ENCODE measurements around the gene C6orf47.

DNA sequence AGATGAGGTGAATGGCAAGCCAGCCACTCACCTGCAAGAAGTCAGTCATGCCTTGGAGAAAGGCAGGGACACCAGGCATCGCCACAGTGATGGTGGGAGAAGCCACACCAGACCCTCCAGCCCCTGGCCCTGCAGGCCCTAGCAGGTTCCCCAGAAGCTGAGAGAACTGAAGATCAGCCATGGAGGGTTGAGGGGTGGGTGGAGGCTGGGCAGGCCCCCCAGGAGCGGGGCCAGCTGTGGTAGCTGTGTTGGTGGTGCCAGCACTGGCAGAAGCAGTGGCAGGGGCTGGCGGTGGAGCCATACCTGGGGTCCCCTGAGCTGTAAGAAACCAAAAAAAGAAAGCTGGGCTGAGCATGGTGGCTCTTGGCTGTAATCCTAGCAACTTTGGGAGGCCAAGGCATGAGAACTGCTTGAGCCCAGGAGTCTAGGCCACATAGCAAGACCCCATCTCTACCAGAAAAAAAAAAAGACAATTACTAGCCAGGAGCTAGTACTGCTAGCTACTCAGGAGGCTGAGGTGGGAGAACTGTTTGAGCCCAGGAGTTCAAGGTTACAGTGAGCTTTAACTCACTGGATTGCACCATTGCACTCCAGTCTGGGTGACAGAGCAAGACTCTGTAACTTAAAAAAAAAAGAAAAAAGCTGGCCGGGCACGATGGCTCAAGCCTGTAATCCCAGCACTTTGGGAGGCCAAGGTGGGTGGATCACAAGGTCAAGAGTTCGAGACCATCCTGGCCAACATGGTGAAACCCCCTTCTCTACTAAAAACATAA, 17.6 kb downstream of the C6orf47 start:
- TF ChIP-seq CTCF (conservative IDR thresholded peaks at IDR 0.05 in 1 of 2, IDR thresholded peaks at IDR 0.05 in 1 of 2; ENCODE audit: extremely low read depth in 1 of 2, insufficient read depth in 1 of 2, low read depth in 1 of 2, low read length in 2 of 2) (no peak), EZH2 (IDR thresholded peaks at IDR 0.05; ENCODE audit: borderline replicate concordance, low read length) (no peak)
